Islet of Langerhans (tissue), 1 donor: Measurements from ENCODE around the gene RGL2.
"Not testable (repeated sequence)": the region's sequence is repeated elsewhere in the genome, so short reads cannot be mapped to it uniquely, and the experiment has no call there.

Source experiments
- FAIRE-seq: peaks from one replicate; lab custom pipeline; 2011; peaks lifted over from hg19 to GRCh38; lab: Jason Lieb, UNC

The RGL2 gene, protein sequence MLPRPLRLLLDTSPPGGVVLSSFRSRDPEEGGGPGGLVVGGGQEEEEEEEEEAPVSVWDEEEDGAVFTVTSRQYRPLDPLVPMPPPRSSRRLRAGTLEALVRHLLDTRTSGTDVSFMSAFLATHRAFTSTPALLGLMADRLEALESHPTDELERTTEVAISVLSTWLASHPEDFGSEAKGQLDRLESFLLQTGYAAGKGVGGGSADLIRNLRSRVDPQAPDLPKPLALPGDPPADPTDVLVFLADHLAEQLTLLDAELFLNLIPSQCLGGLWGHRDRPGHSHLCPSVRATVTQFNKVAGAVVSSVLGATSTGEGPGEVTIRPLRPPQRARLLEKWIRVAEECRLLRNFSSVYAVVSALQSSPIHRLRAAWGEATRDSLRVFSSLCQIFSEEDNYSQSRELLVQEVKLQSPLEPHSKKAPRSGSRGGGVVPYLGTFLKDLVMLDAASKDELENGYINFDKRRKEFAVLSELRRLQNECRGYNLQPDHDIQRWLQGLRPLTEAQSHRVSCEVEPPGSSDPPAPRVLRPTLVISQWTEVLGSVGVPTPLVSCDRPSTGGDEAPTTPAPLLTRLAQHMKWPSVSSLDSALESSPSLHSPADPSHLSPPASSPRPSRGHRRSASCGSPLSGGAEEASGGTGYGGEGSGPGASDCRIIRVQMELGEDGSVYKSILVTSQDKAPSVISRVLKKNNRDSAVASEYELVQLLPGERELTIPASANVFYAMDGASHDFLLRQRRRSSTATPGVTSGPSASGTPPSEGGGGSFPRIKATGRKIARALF

DNA sequence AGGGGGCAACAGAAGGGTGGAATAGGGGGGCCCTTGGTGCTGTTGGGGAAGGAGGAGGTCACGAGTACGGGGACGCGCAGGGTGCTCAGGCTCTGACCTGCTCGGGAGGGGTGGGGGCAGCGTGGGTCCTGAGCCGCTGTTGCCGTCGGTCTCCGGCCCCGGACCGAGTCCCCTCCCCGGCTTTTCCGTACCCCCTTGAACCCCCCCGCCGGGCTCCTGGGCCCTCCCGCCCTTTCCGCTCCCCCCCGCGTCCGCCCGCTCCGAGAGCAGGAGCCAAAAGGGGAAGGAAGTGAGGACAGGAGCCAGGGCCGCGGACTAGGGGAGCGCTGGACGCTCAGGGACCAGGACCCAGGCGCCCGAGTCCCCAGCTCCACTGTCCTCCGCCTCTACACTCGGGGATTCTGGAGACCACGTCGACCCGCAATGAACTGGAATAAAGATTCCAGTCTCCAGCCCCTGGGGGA is at the start of gene RGL2:
TSS of gene RGL2 (minus strand) at position 170 of the 464 bp plus-strand sequence. CDS start 332 bp downstream, outside the sequence.
- FAIRE-seq = no peak

DNA sequence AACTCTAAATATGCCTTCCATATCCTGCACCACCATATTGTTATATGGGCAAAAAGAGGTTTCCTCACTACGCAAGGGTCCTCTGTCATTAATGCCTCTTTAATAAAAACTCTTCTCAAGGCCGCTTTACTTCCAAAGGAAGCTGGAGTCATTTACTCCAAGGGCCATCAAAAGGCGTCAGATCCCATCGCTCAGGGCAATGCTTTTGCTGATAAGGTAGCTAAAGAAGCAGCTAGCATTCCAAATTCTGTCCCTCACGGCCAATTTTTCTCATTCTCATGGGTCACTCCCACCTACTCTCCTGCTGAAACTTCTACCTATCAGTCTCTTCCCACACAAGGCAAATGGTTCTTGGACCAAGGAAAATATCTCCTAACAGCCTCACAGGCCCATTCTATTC is 49.1 kb upstream of the RGL2 start:
- no peak for FAIRE-seq

DNA sequence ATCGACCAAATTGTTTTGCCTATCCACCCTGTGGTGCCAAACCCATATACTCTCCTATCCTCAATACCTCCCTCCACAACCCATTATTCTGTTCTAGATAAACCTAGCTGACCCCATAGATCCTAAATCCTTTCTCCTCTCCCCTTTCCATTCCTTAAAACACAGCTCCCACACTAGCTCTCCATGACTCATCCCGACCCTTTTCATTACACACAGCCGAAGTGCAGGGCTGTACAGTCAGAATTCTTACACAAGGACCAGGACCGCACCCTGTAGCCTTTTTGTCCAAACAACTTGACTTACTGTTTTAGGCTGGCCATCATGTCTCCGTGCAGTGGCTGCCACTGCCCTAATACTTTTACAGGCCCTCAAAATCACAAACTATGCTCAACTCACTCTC is 48.2 kb upstream of the RGL2 start:
- not testable (repeated sequence) for FAIRE-seq

DNA sequence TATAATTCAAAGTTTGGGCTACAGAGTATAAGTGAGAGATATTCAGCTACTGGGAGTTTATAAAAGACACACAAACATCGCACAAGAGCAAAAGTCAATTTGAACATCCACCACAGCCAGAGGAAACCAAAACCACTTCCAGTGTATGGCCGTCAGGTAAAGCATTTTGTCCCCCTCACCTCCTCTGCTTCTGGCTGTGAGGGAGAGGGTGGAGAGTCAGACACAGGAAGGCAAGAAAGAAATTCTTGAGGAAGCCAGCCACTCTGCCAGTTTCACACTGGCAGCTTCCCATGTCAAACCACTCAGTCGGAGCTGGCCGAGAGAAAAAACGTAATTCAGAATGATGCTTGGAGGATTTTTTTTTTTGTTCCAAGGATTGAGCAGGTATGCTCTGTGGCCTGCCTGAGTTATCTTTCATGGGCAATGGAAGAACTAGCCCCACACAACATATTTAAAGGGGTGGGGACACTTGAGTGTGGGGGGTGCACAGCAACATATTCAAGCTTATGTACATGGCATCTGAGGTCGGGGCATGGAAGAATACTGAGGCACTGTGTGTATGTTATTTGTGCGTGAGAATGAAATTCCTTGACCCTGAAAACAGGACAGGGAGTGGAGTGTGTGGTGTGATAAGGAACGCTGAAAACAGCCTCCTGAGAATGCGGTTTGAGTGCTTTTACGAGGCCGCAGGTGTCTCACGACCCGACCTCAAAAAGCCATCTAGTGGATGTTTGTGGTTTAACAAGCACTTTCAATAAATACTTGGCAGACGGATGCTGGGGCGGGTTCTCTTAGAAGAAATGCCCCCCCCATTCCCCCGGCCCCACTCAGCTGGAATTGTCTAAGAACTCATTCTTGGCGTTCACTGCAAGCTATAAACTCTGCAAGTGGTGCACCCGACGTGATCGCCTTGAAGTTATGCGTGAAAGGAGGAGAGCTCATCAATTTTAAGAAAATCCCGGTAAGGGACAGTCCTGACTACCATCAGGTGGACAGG is 46.3 kb upstream of the RGL2 start:
- FAIRE-seq = no peak

DNA sequence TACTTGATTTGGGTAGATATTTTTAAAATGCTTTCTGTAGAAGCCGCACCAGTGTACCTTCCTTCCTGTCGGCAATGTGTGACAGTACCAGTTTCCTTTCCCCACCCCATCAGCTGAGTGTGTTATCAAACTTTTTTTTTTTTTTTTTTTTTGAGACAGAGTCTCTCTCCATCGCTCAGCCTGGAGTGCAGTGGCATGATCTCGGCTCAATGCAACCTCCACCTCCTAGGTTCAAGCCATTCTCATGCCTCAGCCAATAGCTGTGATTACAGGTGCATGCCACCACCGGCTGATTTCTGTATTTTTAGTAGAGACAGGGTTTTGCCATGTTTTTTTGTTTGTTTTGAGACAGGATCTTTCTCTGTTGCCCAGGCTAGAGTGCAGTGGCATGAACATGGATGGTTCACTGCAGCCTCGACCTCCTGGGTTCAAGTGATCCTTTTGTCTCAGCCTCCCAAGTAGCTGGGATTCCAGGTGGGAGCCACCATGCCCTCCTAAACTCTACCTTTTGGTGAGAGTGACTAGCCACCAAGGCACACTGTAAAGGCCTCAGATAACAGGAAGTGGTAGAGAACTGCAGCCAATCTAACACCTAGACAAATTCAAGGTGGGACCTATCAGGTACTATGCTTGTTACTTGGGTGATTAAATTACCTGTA is 45.3 kb upstream of the RGL2 start:
- FAIRE-seq = no peak

DNA sequence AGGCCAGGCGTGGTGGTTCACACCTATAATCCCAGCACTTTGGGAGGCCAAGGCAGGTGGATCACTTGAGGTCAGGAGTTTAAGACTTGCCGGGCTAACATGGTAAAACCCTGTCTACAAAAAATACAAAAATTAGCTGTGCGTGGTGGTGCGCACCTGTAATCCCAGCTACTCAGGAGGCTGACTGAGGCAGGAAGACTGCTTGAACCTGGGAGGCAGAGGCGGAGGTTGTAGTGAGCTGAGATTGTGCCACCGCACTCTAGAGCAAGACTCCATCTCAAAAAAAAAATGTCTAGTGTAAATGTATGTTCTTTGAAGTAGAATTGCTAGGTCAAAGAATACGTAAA is 44.8 kb upstream of the RGL2 start:
- not testable (repeated sequence) for FAIRE-seq

DNA sequence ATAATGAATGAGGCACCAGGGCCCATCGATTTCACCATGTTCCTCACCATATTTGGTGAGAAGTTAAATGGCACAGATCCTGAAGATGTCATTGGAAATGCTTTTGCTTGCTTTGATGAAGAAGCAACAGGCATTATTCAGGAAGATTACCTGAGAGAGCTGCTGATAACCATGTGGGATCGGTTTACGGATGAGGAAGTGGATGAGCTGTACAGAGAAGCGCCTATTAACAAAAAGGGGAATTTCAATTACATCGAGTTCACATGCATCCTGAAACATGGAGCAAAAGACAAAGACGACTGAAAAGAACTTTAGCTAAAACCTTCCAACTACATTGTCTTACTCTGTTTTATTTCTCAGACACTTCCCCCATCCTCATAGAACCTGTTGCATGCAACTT is 40.5 kb upstream of the RGL2 start:
- no peak for FAIRE-seq

DNA sequence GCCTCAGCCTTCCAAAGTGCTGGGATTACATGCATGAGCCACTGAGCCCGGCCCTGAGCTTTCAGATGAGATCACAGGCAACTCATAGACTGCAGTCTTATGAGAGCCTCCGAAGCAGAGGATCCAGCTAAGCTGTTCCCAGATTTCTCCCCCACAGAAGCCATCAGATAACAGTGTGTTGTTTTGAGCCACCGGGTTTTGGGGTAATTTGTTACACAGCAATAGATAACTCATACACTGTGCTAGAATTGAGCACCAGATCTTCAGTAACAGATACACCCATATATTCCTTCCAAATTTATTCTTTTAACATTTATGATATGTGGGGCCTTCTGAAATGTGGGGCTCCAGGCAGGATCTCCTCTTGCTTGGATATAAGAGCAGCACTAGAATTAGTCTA is 37.8 kb upstream of the RGL2 start:
- no peak for FAIRE-seq

DNA sequence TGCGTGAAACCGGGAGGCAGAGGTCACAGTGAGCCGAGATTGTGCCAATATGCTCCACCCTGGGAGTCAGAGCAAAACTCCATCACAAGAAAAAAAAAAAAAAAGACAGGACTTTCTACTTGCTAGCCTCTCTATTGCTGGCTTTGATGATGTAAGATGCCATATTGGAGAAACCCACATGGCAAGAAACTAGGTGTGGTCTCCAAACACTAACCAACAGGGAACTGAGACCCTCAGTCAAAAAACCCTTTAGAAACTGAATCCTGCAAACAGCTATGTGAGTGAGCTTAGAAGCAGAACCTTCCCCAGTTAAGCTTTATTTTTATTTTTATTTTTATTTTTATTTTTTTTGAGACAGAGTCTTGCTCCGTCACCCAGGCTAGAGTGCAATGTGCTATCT is 37.2 kb upstream of the RGL2 start:
- no peak for FAIRE-seq

DNA sequence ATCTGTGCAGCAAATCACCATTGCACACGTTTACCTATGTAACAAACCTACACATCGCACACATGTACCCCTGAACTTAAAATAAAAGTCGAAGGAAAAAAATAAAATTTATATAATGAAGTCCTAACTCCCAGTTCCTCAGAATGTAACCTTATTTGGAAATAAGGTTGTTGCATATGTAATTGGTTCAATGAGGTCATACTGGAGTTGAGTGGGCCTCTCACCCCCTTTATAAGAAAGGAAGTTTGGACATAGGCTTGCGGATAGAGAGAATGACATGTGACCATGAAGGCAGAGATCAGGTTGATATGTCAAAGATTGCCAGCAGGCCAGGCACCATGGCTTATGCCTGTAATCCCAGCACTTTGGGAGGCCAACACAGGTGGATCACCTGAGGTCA is 34.9 kb upstream of the RGL2 start:
- no peak for FAIRE-seq

DNA sequence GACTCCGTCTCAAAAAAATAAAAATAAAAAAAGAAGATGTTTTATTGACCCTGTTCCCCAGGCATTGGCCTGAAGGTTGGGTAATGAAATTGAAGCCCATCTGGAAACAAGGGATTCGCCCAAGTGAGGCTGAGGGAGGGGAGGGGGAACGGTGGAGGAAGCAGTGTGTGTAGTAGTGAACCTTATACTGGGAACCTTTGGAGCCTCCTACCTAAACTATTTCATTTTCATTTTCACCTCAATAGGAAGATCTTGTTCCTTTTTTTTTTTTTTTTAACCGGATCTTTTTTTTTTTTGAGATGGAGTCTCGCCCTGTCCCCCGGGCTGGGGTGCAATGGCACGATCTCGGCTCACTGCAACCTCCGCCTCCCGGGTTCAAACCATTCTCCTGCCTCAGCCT is 32.0 kb upstream of the RGL2 start:
- no peak for FAIRE-seq

DNA sequence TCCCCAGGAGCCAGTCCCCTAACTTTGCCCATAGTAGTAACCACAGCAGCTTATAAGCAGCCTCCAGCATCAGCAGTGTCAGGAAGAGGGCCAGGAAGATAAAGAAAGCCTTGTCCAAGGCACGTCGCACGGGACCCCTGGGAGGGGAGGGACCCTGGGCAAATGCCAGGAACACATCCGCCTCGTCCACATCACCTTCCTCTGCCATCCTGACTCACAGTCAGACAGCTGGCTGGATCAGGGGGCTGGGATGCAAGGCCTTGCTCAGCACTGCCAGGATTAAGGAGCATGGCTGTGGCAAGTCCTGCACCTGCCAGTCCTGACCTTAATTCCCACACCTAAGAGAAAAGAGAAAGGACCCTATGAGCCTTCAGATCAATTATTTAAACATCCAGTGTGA is 30.3 kb upstream of the RGL2 start:
- FAIRE-seq = no peak

DNA sequence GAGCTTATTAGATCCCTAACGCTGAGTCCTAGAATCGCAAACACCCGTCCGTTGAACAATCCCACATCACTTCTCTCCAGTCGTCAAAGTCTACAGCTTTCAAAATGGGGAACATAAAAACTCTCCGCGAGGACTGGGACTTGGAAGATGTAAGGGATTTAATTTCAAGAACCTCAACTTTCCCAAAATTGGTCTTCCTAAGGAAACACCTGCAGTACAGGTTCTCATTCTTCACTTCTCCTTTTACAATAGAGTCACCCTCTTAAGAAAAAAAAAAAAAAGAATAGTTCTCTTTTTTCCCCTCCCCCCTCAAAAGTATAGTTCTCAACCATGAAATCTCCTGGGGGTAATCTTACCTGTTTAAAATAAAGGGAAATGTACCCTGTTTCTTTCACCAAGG is 25.4 kb upstream of the RGL2 start:
- no peak for FAIRE-seq

DNA sequence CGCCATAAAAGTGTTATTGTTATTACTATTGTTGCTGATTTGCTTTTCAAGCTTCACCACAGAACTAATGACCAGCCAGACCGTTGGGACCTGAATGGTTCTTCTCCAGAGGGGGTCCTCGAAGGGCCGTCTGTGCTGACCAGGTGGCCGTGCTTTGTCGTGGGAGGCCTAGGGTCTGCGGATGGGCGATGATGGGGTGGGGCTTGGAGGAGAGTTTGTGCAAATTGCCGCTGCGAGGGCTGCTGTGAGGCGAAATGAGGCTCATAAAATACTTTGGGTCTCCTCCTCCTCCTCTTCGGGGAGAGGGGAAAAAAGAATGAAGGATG is 24.8 kb upstream of the RGL2 start:
- no peak for FAIRE-seq

DNA sequence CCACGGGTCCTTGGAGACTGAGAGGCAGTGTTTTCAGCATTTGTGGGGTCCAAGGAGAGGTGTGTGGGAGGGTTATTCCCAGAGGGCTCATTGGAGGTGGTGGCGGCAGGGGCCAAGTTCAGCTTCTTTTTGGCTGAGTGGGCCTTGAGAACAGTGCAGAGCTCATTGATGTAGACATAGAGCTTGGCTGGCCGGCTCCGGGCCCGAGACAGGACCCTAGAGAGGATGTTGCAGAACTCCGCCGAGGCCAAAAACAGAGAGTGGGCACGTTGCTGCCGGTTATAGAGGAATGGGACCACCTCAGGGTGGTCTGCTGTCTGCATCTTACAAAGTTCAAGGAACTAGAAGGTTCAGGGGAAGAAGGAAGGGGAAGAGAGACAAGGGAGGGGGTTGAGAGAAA is 22.5 kb upstream of the RGL2 start:
- no peak for FAIRE-seq

DNA sequence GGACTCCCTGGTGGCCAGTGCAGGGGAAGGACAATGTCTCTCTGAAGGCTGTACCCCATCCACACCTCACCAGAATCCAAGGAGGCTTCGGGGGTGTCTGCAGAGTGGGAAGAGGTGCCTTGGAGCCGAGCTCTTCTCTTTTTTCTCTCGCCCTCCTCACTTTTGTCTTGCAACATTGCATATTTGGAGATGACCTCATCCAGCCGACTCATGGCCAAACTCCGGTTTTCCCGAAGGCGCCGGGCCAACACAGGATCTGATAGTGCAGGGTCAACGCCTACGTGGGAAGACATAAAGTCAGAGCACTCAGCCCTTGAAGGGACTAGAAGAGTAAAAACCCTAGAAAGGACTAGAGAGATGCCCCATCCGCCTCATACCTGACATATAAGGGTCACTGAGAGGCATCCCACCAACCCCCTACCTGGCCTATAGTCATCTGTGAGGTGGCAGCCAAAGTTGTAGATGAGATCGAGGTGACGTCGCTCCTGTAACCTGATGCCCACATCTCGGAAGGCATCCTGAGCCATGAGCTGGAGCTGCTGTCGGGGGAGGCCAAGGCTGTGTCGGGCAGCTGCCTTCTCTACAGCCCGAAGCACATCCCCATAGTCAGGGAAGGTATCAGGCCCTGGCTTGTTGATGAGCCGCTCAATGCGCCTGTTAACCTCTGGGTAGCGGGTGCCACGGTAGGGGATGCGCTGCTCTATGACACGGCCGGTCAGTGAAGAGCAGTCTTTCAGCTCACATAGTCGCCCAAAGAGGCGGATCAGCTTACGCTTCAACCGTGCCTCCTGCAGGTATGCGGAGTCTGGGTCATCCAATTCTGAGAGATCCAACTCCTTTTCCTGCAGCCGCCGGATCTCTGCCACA is 21.8 kb upstream of the RGL2 start:
- no peak for FAIRE-seq

DNA sequence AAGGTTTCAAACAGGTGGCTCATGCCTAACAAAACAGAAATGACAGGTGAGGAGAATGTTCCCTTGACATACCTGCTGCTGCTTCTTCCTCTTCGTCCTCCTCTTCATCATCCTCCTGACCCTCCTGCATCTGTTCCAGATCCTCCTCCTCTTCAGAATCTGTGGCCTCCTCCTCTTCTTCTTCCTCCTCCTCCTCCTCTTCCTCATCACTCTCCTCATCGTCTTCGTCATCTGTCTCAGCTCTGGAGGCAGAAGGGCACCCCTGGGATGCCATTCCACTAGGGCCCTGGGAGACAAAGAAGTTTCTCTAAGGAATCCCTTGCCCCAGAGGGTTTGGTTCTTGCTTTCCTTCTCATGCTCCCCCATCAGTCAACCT is 21.2 kb upstream of the RGL2 start:
- no peak for FAIRE-seq

DNA sequence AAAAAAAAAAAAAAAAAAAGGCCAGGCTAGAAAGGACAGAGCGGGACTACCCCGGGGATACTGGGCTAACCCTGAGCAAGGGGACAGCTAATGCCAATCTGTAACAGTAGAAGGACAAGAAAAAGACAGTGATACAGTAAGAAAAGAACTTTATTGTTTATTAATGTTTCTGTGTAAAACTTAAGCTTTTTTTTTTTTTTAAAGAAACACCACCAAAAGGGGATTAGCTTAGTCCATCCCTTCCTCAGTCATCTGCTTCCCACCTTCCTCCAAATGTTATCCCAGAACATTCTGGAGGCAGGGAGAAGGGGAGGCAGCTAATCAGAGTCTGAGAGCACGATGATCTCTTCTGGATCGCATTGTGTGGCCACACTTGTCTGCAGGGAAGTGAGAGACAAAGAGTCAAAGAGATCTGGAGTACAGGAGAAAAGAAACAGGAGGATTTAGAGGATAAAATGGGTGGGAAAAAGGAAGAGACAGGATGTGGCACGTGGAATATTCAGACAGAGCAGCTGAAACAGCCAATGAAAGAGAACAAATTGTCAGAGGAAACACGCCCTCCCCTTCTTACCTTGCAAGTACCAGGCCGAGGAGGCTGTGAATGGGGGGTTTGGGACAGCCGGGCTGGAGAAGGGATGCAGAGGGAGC is 19.8 kb upstream of the RGL2 start:
- no peak for FAIRE-seq

DNA sequence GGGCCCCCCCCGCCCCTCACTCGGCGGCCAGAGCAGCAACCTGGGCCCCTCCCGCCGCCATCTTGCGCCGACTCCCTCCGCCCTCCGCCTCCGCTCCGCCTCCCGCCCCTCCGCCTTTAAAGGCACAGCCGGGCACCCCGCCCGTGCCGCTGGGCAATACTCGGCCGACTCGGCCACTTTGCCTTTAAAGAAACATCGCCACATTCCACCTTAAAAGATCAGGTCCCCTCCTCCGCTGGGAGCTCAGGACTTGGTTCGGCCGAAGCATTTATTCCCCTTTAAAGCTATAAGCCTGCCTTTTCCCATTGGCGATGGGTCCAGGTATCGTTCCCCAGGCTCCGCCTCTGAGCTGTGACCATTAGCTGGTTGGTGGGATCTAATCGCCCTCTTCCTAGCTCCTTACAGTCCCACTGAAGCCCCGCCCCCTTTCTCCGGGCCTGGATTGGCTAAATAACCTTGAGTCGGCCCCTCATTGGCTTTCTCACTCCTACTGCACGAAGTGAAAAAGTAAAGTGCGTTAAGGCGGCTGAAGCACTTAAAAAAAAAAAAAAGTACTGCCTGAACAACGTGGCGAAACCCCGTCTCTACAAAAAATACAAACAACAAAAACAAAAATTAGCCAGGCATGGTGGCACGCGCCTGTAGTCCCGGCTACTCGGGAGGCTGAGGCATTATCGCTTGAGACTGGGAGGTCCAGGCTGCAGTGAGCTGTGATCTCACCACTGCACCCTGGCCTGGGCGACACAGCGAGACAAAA is 19.1 kb upstream of the RGL2 start, which contains the start of gene ZBTB22:
TSS of gene ZBTB22 (minus strand) at position 76 of the 757 bp plus-strand sequence. CDS start 828 bp downstream, outside the sequence.
- FAIRE-seq = no peak

DNA sequence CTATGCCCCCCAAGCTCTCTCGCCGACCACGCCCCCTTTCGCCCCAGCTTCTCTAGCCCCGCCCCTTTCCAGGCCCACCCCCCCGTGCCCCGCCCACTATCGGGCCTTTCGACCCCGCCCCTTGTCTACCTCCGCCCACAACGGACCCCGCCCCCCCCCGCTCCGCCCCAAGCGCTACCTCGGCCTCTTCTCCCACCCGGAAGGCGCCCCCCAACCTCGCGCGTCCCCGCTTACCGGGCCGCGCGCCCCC is 18.6 kb upstream of the RGL2 start:
- no peak for FAIRE-seq
